ENCODE measurements around the gene BUD13. TPM values are rescaled to one million over a fixed set of nuclear protein-coding genes. Genes with fewer than 3 reads are reported as not detected.

Gene BUD13
- total and polyA plus RNA-seq, 2 of the 13 experiments (the other 11 are each of a cell fraction or from before 2014, with no cell fraction given): 13.3 to 25.9 TPM

DNA sequence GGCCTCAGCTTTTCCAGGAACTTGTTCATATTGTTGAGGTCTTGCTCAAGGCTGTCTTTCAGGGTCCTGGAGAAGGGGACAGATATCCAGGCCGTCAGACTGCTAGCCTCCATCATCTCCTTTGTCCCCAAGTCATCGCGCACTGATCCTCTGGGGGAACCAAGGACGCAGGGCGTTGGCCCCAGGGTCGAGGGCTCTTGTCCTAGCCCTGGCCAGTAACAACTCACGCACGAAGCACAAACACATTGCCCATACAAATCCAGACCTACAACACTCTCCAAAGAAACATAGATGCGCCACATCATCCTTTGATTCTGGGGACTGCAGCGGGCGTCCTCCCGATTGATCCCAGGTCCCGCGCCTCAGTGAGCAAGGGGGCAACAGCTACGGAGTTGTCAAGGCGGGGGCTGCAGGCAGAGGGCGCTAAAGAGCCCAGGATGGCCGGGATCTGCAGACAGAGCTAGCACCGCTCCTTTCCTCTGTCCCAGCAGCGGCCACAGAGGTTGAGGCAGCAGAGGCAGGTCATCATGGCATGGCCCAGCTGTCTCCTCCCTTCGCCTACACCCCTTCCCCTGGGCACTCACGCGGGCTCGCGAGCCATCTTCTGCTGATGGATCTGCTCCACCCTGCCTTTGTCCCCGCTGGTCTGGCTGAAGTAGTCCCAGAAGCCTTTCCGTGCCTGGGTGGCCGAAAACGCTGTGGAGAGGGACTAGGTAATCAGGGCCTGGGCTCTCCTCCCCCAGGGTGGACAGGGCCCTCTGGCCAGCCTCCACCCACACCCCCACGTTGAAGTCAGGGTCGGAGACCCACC, 18.4 kb upstream of the BUD13 start (continued):
- TF ChIP-seq JARID2 (CRISPR knock-in tag; IDR thresholded peaks at IDR 0.05; ENCODE audit: insufficient replicate concordance) (no peak), ZSCAN29 (CRISPR knock-in tag; conservative IDR thresholded peaks at IDR 0.05) (no peak), ZFY (CRISPR knock-in tag; IDR thresholded peaks at IDR 0.05) (peak; percentile 58), GFI1 (CRISPR knock-in tag; IDR thresholded peaks at IDR 0.05; ENCODE audit: borderline replicate concordance) (peak; percentile 49; the same call in 1 of the 2 replicates), THAP11 (CRISPR knock-in tag; IDR thresholded peaks at IDR 0.05) (peak; percentile 39; the same call in 1 of the 2 replicates), ZNF614 (CRISPR knock-in tag; IDR thresholded peaks at IDR 0.05; ENCODE audit: borderline replicate concordance) (no peak; the same call in 1 of the 2 replicates), AKNA (CRISPR knock-in tag; IDR thresholded peaks at IDR 0.05; ENCODE audit: borderline replicate concordance) (no peak), GABPA (IDR thresholded peaks at IDR 0.05; ENCODE audit: low read depth, low read length) (no peak), GABPA (CRISPR knock-in tag; IDR thresholded peaks at IDR 0.05; ENCODE audit: low read depth) (no peak), ZBTB21 (CRISPR knock-in tag; IDR thresholded peaks at IDR 0.05) (no peak), ZNF350 (CRISPR knock-in tag; IDR thresholded peaks at IDR 0.05; ENCODE audit: borderline replicate concordance, low read depth) (no peak), ZNF549 (CRISPR knock-in tag; IDR thresholded peaks at IDR 0.05) (no peak), NCOA1 (CRISPR knock-in tag; IDR thresholded peaks at IDR 0.05) (no peak), PCBP2 (optimal IDR thresholded peaks at IDR 0.05; ENCODE audit: low read depth, low read length, poor library complexity, severe bottlenecking) (no peak), NONO (IDR thresholded peaks at IDR 0.05) (no peak), NONO (CRISPR knock-in tag; conservative IDR thresholded peaks at IDR 0.05) (peak; percentile 66; the same call in 1 of the 2 replicates), SP1 (IDR thresholded peaks at IDR 0.05) (no peak), SP1 (CRISPR knock-in tag; IDR thresholded peaks at IDR 0.05) (no peak), TEAD2 (CRISPR knock-in tag; IDR thresholded peaks at IDR 0.05) (no peak)
- TF ChIP-seq, protein P1, sequence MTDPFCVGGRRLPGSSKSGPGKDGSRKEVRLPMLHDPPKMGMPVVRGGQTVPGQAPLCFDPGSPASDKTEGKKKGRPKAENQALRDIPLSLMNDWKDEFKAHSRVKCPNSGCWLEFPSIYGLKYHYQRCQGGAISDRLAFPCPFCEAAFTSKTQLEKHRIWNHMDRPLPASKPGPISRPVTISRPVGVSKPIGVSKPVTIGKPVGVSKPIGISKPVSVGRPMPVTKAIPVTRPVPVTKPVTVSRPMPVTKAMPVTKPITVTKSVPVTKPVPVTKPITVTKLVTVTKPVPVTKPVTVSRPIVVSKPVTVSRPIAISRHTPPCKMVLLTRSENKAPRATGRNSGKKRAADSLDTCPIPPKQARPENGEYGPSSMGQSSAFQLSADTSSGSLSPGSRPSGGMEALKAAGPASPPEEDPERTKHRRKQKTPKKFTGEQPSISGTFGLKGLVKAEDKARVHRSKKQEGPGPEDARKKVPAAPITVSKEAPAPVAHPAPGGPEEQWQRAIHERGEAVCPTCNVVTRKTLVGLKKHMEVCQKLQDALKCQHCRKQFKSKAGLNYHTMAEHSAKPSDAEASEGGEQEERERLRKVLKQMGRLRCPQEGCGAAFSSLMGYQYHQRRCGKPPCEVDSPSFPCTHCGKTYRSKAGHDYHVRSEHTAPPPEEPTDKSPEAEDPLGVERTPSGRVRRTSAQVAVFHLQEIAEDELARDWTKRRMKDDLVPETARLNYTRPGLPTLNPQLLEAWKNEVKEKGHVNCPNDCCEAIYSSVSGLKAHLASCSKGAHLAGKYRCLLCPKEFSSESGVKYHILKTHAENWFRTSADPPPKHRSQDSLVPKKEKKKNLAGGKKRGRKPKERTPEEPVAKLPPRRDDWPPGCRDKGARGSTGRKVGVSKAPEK (CRISPR knock-in tag; IDR thresholded peaks at IDR 0.05; ENCODE audit: borderline replicate concordance): no peak

All from HepG2 (cell line).